ENCODE data around the gene PDE2A.

DNA sequence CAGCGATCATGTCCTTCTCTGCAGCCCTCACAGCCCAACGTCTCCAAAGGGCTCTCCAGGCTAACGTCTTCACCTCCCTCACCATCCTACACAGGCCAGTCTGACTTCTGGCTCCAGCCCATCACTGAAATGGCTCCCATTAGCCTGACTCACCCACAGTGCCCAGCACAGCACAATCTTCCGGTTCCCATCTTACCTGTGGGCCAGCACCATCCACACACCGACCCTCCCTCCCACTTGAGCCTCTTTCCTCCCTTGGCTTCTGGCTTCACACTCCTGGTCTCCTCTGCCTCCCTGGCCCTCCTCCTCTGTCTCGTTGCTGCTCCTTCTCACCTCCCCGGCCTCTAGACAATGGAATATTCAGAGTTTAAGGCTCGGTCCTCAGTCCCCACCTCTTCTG is 51.2 kb downstream of the PDE2A start:
- TF ChIP-seq POLR2AphosphoS5 (IDR thresholded peaks at IDR 0.05; ENCODE audit: low read depth, low read length): no peak
- no peak for TF ChIP-seq POLR2A (IDR thresholded peaks at IDR 0.05; ENCODE audit: low read depth, low read length)
